ENCODE results near the gene C6orf141.
"Not testable (repeated sequence)": the region's sequence is repeated elsewhere in the genome, so short reads cannot be mapped to it uniquely, and the experiment has no call there.

The C6orf141 gene

GRCh38 chr6:49570474-49571079 lies 20.1 kb downstream of the C6orf141 start:
- DNase-seq (ENCODE audit: low read depth, low spot score): no peak

- no peak for DNase-seq (ENCODE audit: low read depth, low spot score)
Observed at GRCh38 chr6:49576618-49577017, 26.1 kb downstream of the C6orf141 start.

- DNase-seq (ENCODE audit: low read depth, low spot score): no peak
Observed at GRCh38 chr6:49579649-49580048, 29.2 kb downstream of the C6orf141 start.

GRCh38 chr6:49582529-49582928 lies 32.1 kb downstream of the C6orf141 start:
- no peak for DNase-seq (ENCODE audit: low read depth, low spot score)

DNA sequence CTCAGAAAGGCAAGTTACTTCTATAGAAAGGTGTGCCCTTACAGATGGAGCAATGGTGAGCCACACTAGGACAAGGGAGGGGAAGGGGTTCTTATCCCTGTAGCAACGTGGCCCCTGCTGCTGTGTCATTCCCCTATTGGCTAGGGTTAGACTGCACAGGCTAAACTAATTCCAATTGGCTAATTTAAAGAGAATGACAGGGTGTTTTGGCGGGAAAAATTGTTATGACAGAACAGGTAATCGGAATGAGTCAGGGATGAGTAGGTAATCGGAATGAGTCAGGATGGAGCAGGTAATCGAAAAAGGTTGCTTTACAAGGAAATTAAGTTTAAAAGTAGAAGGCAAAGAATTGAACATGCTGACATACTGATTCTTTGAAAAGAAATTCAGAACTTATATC lies 36.8 kb downstream of the C6orf141 start:
- not testable (repeated sequence) for DNase-seq (ENCODE audit: low read depth, low spot score)

All from ELF-1 (cell line).